Activated T-cell treated with anti-CD3 and anti-CD28 coated beads, Interleukin-2, amount 50 U/mL, for 4 hours (primary cell): ENCODE data around the gene TRIM71. TPM values are rescaled to one million over a fixed set of nuclear protein-coding genes. Genes with fewer than 3 reads are reported as not detected.
A peak's percentile ranks its signal among the peaks of the same experiment; 100 is the strongest.

Experiments
- ATAC-seq, 2 donors: fragments of 200-7000 bp; cut with Tn5 transposase; one replicate each; pipeline ENCODE4 v1.10.0; 2021
- DNase-seq: peaks from one replicate; pipeline ENCODE4 v3.0.0-alpha.2; 2020
- H3K27me3 Mint-ChIP-seq: one replicate; pipeline ENCODE4 v1.8.0; 2021; ENCODE audit warnings: low read depth, mixed read lengths
- H3K36me3 Mint-ChIP-seq: one replicate; pipeline ENCODE4 v1.8.0; 2022; ENCODE audit warnings: mixed read lengths; ENCODE audit not compliant: insufficient read depth
- H3K4me1 Mint-ChIP-seq: one replicate; pipeline ENCODE4 v1.8.0; 2021; ENCODE audit warnings: low read depth, mixed read lengths
- H3K4me3 Mint-ChIP-seq: one replicate; pipeline ENCODE4 v1.8.0; 2021; ENCODE audit warnings: mild to moderate bottlenecking, moderate library complexity, mixed read lengths
- H3K9me3 Mint-ChIP-seq: one replicate; pipeline ENCODE4 v1.8.0; 2021; ENCODE audit warnings: mixed read lengths
- total RNA-seq, 3 donors: library from RNA; stranded (reverse); gene quantifications; one replicate each; pipeline ENCODE4 v1.2.1, GENCODE V29; 2021

The TRIM71 gene
- total RNA-seq, 3 donors from 2014 or later: 0.18 to 0.25 (median 0.19) TPM

DNA sequence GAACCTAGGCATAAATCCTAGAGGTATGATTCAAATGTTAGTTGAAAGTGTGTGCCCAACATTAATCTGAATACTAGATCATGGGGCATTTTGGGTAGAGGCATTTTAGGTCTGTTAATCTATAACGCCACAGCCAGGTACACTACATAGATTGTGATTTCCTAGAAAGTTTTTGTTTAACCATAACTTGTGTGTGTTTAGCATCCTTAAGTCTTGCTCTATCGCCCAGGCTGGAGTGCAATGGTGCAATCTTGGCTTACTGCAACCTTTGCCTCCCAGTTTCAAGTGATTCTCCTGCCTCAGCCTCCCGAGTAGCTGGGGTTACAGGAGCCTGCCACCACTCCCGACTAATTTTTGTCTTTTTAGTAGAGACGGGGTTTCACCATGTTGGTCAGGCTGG lies 59.1 kb downstream of the TRIM71 start:
- H3K4me3 Mint-ChIP-seq: no peak overlapping the region
- no peaks in the 10 kb centered on the region for H3K4me1 Mint-ChIP-seq
- DNase-seq (no peak), ATAC-seq (no peak)
- H3K27me3 Mint-ChIP-seq: peaks cover 2% of the 10 kb centered on the region
- H3K9me3 Mint-ChIP-seq: no peaks in the 10 kb centered on the region
- H3K36me3 Mint-ChIP-seq: no peaks in the 10 kb centered on the region

DNA sequence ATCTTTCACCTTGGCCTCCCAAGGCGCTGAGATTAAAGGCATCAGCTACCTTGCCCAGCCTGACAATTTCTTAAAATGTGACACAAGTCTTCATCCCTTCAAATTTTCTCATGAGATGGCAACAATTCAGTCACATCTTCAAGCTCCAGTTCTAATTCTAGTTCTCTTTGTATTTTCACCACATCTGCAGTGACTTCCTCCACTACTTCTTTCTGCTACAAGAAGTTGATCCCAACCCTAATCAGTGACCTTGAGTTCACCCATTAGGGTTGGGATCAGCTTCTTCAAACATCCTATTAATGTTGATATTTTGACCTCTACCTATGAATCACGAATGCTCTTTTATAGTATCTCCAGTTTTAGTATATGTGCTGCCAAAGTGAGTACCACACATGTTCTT lies 59.8 kb downstream of the TRIM71 start:
- peaks cover 2% of the 10 kb centered on the region for H3K27me3 Mint-ChIP-seq
- DNase-seq (no peak), ATAC-seq (no peak)
- H3K36me3 Mint-ChIP-seq: no peaks in the 10 kb centered on the region
- H3K4me1 Mint-ChIP-seq: peaks cover 2% of the 10 kb centered on the region
- no peak overlapping the region for H3K4me3 Mint-ChIP-seq
- H3K9me3 Mint-ChIP-seq: no peaks in the 10 kb centered on the region

DNA sequence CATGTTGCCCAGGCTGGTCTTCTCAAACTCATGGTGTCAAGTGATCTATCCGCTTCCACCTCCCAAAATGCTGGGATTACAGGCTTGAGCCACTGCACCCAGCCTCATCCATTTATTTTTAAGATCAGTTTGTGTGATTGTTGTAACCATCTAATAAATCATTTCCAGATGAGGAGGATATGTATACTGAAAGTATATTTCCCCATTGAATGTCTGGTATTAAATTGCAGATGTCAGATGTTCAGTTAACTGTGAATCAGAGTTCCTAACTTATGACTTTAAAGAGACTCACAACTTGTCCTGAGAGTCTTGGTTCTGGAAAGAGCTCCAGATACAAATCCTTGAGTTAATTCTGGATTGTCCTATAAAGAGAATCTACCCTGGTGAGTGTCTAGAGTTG lies 62.4 kb downstream of the TRIM71 start:
- no peak overlapping the region for H3K4me3 Mint-ChIP-seq
- H3K4me1 Mint-ChIP-seq: peaks cover 10% of the 10 kb centered on the region
- peaks cover 2% of the 10 kb centered on the region for H3K27me3 Mint-ChIP-seq
- H3K36me3 Mint-ChIP-seq: no peaks in the 10 kb centered on the region
- ATAC-seq (no peak), DNase-seq (no peak)
- H3K9me3 Mint-ChIP-seq: no peaks in the 10 kb centered on the region

DNA sequence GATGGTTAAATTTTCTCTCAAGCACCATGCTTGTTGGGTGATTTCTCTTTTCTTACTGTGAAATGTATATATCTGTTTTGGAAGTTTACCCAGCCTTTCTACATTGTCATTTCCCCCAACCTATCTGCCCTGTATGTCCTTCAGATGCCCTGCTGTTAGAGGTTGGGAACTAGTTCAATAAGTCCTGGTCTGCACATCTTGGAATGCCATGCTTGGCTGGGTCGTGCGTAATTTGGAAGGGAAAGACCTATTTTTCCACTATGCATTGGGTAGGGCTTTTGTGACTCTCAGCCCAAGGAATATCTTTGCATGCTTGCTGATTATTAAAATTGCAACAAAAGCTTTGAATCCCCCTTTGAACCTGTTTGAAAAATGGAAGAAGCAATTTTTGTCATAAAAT lies 63.8 kb downstream of the TRIM71 start:
- H3K4me1 Mint-ChIP-seq: peaks cover 10% of the 10 kb centered on the region
- no peaks in the 10 kb centered on the region for H3K9me3 Mint-ChIP-seq
- H3K36me3 Mint-ChIP-seq: no peaks in the 10 kb centered on the region
- DNase-seq (no peak), ATAC-seq (no peak)
- no peak overlapping the region for H3K4me3 Mint-ChIP-seq
- H3K27me3 Mint-ChIP-seq: peaks cover 2% of the 10 kb centered on the region

DNA sequence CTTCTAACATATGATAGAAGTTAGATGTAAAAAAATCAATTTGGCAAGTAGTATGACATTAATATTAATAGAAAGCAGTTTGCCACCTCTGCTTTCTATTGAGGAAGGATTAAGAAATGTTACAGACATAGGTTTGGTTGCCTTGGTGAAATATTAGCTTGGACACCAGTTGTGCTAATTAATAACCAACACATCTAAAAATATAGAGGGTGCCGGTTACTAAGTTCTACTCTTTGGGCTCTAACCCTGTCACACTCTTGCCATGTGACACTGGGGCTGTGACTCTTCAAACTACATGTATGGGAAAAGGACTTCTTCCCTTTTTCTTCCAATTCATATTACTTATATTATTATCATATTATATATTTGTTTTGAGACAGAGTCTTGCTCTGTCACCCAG lies 64.4 kb downstream of the TRIM71 start:
- no peak overlapping the region for H3K4me3 Mint-ChIP-seq
- ATAC-seq (no peak), DNase-seq (no peak)
- peaks cover 2% of the 10 kb centered on the region for H3K27me3 Mint-ChIP-seq
- peaks cover 10% of the 10 kb centered on the region for H3K4me1 Mint-ChIP-seq
- H3K9me3 Mint-ChIP-seq: no peaks in the 10 kb centered on the region
- H3K36me3 Mint-ChIP-seq: no peaks in the 10 kb centered on the region

DNA sequence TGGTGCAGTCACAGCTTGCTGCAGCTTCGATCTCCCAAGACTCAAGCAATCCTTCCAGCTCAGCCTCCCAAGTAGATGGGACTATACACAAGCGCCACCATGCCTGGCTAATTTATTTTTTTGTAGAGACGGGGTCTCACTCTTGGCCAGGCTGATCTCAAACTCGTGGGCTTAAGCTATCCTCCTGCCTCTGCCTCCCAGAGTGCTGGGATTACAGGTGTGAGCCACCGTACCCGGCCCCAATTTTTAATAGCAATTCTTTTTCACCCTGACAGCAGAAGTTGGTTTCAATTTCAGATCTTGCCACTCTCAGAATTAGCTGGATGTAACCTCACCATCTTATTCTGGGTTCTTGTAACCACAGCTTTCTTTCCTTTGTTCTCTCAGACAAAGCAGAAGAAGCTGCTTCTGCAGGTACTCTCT lies 64.8 kb downstream of the TRIM71 start:
- H3K9me3 Mint-ChIP-seq: no peaks in the 10 kb centered on the region
- peaks cover 10% of the 10 kb centered on the region for H3K4me1 Mint-ChIP-seq
- H3K27me3 Mint-ChIP-seq: peaks cover 2% of the 10 kb centered on the region
- ATAC-seq (peak; percentile 93 to 94), DNase-seq (no peak)
- H3K36me3 Mint-ChIP-seq: no peaks in the 10 kb centered on the region
- peak overlapping the region; percentile 6 for H3K4me3 Mint-ChIP-seq

DNA sequence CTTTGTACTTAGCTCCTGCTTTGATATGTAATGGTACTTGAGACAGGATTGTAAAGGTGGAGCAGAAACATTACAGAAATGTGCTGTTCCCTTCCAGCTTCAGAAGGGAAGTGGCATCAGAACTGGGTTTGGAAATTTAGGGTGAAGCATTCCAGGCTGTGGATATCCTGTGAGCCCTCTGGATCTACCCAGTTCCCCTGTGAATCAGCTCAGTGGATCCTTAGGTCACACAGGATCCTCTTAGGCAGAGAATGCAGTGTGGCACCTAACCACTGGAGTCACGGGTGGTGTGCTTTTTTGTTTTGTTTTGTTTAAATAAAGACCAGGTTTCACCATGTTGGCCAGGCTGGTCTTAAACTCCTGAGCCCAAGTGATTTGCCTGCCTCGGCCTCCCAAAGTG lies 66.0 kb downstream of the TRIM71 start:
- Mint-ChIP-seq H3K36me3 (no peaks in the 10 kb centered on the region), H3K27me3 (peaks cover 2% of the 10 kb centered on the region), H3K4me1 (peaks cover 10% of the 10 kb centered on the region), H3K9me3 (no peaks in the 10 kb centered on the region), H3K4me3 (no peak overlapping the region)
- no peak for ATAC-seq
- no peak for DNase-seq

DNA sequence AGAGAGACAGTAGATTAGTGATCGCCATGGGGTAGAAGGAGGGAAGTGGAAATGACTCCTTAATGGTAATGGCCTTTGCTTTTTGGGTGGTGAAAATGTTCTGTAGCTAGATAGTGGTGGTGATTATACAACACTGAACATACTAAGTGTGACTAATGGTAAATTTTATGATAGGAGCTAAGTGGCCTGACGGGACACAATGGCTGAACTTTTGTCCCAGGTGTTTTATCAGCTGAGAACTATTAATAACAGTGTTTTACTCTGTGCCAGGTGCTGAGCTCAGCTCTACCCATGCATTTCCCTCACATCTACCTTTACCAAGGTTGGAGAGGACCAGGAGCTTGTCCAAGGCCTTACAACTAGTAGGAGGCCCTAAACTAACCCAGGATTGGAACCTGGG lies 66.8 kb downstream of the TRIM71 start:
- DNase-seq: no peak
- no peak overlapping the region for H3K4me3 Mint-ChIP-seq
- peaks cover 10% of the 10 kb centered on the region for H3K4me1 Mint-ChIP-seq
- no peaks in the 10 kb centered on the region for H3K36me3 Mint-ChIP-seq
- no peaks in the 10 kb centered on the region for H3K9me3 Mint-ChIP-seq
- peaks cover 3% of the 10 kb centered on the region for H3K27me3 Mint-ChIP-seq
- no peak for ATAC-seq

DNA sequence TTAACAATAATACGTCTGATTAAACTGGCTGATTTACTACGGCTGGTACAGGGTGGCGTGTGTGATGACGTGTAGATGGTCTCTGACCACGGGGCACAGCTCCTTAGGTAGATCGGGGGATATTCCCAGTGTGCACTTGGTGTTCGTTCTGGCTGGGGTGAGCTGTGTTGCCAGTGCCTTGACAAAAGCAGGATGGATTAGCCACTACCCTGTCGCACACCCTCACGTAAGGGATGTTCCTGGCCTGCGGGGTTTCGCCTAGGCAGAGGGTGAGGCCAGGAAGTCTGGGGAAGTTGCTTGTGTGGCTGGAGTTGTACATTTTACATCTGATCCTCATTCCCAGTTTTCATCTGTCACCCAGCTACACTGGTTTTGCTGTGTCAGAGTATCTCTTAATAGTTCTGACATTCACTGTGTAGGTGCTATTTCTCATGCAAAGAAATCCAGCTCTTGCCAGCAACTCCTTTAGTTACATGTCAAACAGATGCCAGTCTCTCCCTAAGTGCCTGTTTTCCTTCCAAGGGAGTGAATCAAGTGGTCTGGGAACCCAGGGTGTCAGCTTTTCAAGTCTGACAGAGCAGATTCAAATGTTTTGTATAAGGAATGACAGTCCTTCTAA lies 67.6 kb downstream of the TRIM71 start:
- no peaks in the 10 kb centered on the region for H3K9me3 Mint-ChIP-seq
- H3K4me1 Mint-ChIP-seq: peaks cover 10% of the 10 kb centered on the region
- DNase-seq (no peak), ATAC-seq (no peak)
- H3K4me3 Mint-ChIP-seq: no peak overlapping the region
- H3K36me3 Mint-ChIP-seq: no peaks in the 10 kb centered on the region
- H3K27me3 Mint-ChIP-seq: peaks cover 3% of the 10 kb centered on the region

DNA sequence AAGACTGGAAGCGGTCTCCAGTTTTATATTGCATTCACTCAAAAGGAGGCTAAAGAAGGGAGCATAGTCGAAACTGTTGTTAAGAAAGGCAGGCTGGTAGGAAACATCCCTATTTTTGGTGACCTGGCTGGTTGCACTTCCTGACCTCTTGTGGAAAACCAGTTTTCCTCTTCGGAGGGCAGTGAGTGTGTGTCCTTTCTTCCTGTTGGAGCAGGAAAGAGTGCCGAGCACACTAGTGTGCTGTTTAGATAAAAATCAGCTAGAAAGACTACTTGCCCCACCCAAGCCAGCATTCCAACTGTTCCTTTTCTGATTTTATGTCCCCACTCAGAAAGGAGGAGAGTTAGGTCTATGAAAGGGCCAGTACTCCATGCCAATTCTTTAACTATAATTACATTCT lies 68.5 kb downstream of the TRIM71 start:
- H3K27me3 Mint-ChIP-seq: peaks cover 3% of the 10 kb centered on the region
- ATAC-seq: no peak
- H3K4me3 Mint-ChIP-seq: no peak overlapping the region
- no peaks in the 10 kb centered on the region for H3K9me3 Mint-ChIP-seq
- no peak for DNase-seq
- peaks cover 10% of the 10 kb centered on the region for H3K4me1 Mint-ChIP-seq
- no peaks in the 10 kb centered on the region for H3K36me3 Mint-ChIP-seq

DNA sequence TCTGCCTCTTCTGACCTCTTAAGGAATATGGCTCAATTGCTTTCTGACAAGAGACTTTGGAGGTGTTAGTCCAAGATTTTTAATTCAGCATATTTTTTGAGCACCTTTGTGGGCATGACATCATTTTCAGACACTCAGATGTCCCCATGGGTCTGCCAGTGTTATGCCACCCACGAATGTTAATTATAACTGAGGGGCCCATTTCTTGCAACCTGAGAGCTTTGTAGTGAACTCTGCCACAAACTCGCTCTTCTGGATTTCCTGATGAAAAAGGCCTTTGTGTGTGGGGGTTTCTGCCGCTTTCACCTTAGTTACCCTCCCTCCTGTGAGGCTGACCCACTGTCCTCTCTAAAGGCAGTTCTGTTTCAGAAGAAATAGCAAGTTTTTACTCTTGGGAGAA lies 69.1 kb downstream of the TRIM71 start:
- Mint-ChIP-seq H3K27me3 (peaks cover 6% of the 10 kb centered on the region), H3K4me3 (no peak overlapping the region), H3K9me3 (no peaks in the 10 kb centered on the region), H3K36me3 (no peaks in the 10 kb centered on the region), H3K4me1 (peaks cover 10% of the 10 kb centered on the region)
- DNase-seq: no peak
- no peak for ATAC-seq

DNA sequence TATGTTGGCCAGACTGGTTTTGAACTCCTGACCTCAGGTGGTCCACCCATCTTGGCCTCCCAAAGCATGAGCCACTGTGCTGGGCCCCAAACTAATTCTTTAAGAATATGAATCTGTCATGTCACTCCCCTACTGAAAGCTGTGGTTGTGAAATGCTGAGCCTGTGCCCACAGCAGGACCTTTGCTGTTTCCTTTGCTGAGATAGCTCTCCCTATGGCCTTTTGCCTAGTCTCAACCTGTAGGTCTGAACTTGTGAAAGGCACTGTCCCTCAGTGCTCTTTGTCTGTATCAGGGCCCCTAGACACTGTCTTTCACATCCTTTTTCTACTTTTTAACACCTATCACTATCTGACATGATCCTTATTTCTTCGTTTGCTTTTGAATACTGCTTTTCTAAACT lies 70.9 kb downstream of the TRIM71 start:
- no peak overlapping the region for H3K4me3 Mint-ChIP-seq
- ATAC-seq (no peak), DNase-seq (no peak)
- no peaks in the 10 kb centered on the region for H3K36me3 Mint-ChIP-seq
- H3K9me3 Mint-ChIP-seq: no peaks in the 10 kb centered on the region
- H3K27me3 Mint-ChIP-seq: peaks cover 11% of the 10 kb centered on the region
- H3K4me1 Mint-ChIP-seq: no peaks in the 10 kb centered on the region

DNA sequence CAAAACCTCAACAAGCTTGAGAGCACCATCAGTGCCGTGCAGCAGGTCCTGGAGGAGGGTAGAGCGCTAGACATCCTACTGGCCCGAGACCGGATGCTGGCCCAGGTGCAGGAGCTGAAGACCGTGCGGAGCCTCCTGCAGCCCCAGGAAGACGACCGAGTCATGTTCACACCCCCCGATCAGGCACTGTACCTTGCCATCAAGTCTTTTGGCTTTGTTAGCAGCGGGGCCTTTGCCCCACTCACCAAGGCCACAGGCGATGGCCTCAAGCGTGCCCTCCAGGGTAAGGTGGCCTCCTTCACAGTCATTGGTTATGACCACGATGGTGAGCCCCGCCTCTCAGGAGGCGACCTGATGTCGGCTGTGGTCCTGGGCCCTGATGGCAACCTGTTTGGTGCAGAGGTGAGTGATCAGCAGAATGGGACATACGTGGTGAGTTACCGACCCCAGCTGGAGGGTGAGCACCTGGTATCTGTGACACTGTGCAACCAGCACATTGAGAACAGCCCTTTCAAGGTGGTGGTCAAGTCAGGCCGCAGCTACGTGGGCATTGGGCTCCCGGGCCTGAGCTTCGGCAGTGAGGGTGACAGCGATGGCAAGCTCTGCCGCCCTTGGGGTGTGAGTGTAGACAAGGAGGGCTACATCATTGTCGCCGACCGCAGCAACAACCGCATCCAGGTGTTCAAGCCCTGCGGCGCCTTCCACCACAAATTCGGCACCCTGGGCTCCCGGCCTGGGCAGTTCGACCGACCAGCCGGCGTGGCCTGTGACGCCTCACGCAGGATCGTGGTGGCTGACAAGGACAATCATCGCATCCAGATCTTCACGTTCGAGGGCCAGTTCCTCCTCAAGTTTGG lies 72.9 kb downstream of the TRIM71 start:
- H3K36me3 Mint-ChIP-seq: no peaks in the 10 kb centered on the region
- DNase-seq: no peak
- H3K4me3 Mint-ChIP-seq: no peak overlapping the region
- H3K9me3 Mint-ChIP-seq: no peaks in the 10 kb centered on the region
- no peak for ATAC-seq
- H3K4me1 Mint-ChIP-seq: no peaks in the 10 kb centered on the region
- H3K27me3 Mint-ChIP-seq: peaks cover 24% of the 10 kb centered on the region

DNA sequence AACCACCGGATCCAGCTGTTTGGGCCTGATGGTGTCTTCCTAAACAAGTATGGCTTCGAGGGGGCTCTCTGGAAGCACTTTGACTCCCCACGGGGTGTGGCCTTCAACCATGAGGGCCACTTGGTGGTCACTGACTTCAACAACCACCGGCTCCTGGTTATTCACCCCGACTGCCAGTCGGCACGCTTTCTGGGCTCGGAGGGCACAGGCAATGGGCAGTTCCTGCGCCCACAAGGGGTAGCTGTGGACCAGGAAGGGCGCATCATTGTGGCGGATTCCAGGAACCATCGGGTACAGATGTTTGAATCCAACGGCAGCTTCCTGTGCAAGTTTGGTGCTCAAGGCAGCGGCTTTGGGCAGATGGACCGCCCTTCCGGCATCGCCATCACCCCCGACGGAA lies 73.6 kb downstream of the TRIM71 start:
- H3K27me3 Mint-ChIP-seq: peaks cover 28% of the 10 kb centered on the region
- no peaks in the 10 kb centered on the region for H3K4me1 Mint-ChIP-seq
- no peaks in the 10 kb centered on the region for H3K36me3 Mint-ChIP-seq
- H3K9me3 Mint-ChIP-seq: no peaks in the 10 kb centered on the region
- DNase-seq (no peak), ATAC-seq (no peak)
- H3K4me3 Mint-ChIP-seq: no peak overlapping the region
